WTC11 (cell line): Measurements from ENCODE around the gene MCM5.

Experiments
- ARID4B ChIP-seq: sonication (generic); formaldehyde crosslinking; IDR thresholded peaks from 2 replicates; pipeline ENCODE4 v1.8.0; 2023; ENCODE audit warnings: missing genetic modification reagents, mild to moderate bottlenecking, borderline replicate concordance
- ATF2 ChIP-seq: sonication (generic); formaldehyde crosslinking; IDR thresholded peaks from 2 replicates; pipeline ENCODE4 v1.8.1; 2022; ENCODE audit warnings: low read depth, missing genetic modification reagents, borderline replicate concordance
- CTCF ChIP-seq: fragments of 200-600 bp; IDR thresholded peaks from 2 replicates; pipeline ENCODE4 v1.8.0; 2022; ENCODE audit warnings: antibody characterized with exemption
- EMX1 ChIP-seq: fragments of 250-450 bp; sonication (Bioruptor Pico); IDR thresholded peaks from 2 replicates; pipeline ENCODE4 v1.8.0; 2021; ENCODE audit warnings: mild to moderate bottlenecking
- FOXJ3 ChIP-seq: sonication (generic); formaldehyde crosslinking; IDR thresholded peaks from 2 replicates; pipeline ENCODE4 v1.9.0; 2021; ENCODE audit warnings: missing genetic modification reagents, mild to moderate bottlenecking, borderline replicate concordance
- IRF2 ChIP-seq: sonication (generic); formaldehyde crosslinking; IDR thresholded peaks from 2 replicates; pipeline ENCODE4 v1.8.0; 2022; ENCODE audit warnings: low read depth, missing genetic modification reagents, borderline replicate concordance
- MYBL2 ChIP-seq: sonication (generic); formaldehyde crosslinking; IDR thresholded peaks from 2 replicates; pipeline ENCODE4 v1.8.1; 2023; ENCODE audit warnings: mild to moderate bottlenecking, moderate library complexity, missing genetic modification reagents
- SOX15 ChIP-seq: fragments of 250-450 bp; sonication (Bioruptor Pico); IDR thresholded peaks from 2 replicates; pipeline ENCODE4 v1.9.0; 2021; ENCODE audit warnings: mild to moderate bottlenecking
- TCF7 ChIP-seq: sonication (generic); formaldehyde crosslinking; IDR thresholded peaks from 2 replicates; pipeline ENCODE4 v1.8.0; 2022; ENCODE audit warnings: mild to moderate bottlenecking, low read depth, missing genetic modification reagents, moderate library complexity
- ZNF317 ChIP-seq: sonication (generic); formaldehyde crosslinking; IDR thresholded peaks from 2 replicates; pipeline ENCODE4 v1.8.1; 2023; ENCODE audit warnings: low read depth, mild to moderate bottlenecking, moderate library complexity, missing genetic modification reagents, borderline replicate concordance

GRCh38 chr22:35422145-35422544, 22.2 kb downstream of the MCM5 start:
- TF ChIP-seq MYBL2 (CRISPR knock-in tag) = no peak
- no peak for TF ChIP-seq IRF2
- TF ChIP-seq CTCF = no peak
- TF ChIP-seq EMX1 = no peak
- TF ChIP-seq ATF2 (CRISPR knock-in tag) = no peak
- no peak for TF ChIP-seq TCF7
- no peak for TF ChIP-seq ARID4B (CRISPR knock-in tag)
- TF ChIP-seq SOX15 (CRISPR knock-in tag) = no peak
- TF ChIP-seq ZNF317 (CRISPR knock-in tag) = no peak
- TF ChIP-seq FOXJ3 (CRISPR knock-in tag) = no peak
